Tibial nerve (tissue), 4 donors: Measurements from ENCODE around the gene TAX1BP1. TPM values are rescaled to one million over a fixed set of nuclear protein-coding genes. Genes with fewer than 3 reads are reported as not detected.

ENCODE experiments used
- DNase-seq, 2 donors: peaks; one replicate each; pipeline ENCODE4 v3.0.0-alpha.2; 2019; ENCODE audit warnings: low spot score in 2 of 2
- H3K27ac ChIP-seq, 4 donors: fragments of 200-600 bp; sonication (generic) in 3 of 4; one replicate each; pipeline ENCODE4 v1.5.1; 2017 to 2019; ENCODE audit warnings: mild to moderate bottlenecking in 1 of 4
- H3K27me3 ChIP-seq, 2 donors: fragments of 200-600 bp; sonication (generic) in 1 of 2; one replicate each; pipeline versions ENCODE4 v1.5.1 to v1.6.0; 2017 to 2019
- H3K36me3 ChIP-seq, 3 donors: fragments of 200-600 bp; sonication (generic); one replicate each; pipeline ENCODE4 v1.5.1; 2018 to 2019
- H3K4me1 ChIP-seq, 4 donors: fragments of 200-600 bp; sonication (generic) in 3 of 4; one replicate each; pipeline ENCODE4 v1.5.1; 2017 to 2019
- H3K4me3 ChIP-seq, 4 donors: fragments of 200-600 bp; sonication (generic) in 3 of 4; one replicate each; pipeline ENCODE4 v1.5.1; 2017 to 2019; ENCODE audit warnings: mild to moderate bottlenecking in 1 of 4, moderate library complexity in 1 of 4
- H3K9me3 ChIP-seq, 4 donors: fragments of 200-600 bp; sonication (generic) in 3 of 4; one replicate each; pipeline ENCODE4 v1.5.1; 2017 to 2019
- EP300 ChIP-seq, 2 donors: sonication (generic); formaldehyde crosslinking; IDR thresholded peaks; one replicate each; pipeline ENCODE4 v1.6.1; 2017; ENCODE audit warnings: antibody characterized with exemption in 2 of 2, mild to moderate bottlenecking in 1 of 2
- POLR2A ChIP-seq, 2 donors: fragments of 450-650 bp; IDR thresholded peaks; one replicate each; pipeline ENCODE4 v1.6.1; 2017; ENCODE audit warnings: antibody characterized with exemption in 2 of 2, mild to moderate bottlenecking in 2 of 2, moderate library complexity in 2 of 2
- WGBS, 2 donors: methylation state at CpG; one replicate each; pipeline ENCODE4 v1.1.5; 2018; 5-methylcytosine and 5-hydroxymethylcytosine counted together
- total RNA-seq, 4 donors: library from RNA; depleted of rRNA; stranded (reverse); fragments of >200 nt; gene quantifications; one replicate each; pipeline ENCODE4 v1.1.0, GENCODE V29; 2016
- TF ChIP-seq, protein P1 (sequence below), 5 experiments: fragments of 200-600 bp in 3 of 5; fragments of 450-650 bp in 2 of 5; sonication (generic) in 3 of 5; IDR thresholded peaks; one replicate each; pipeline ENCODE4 v1.5.1; 2016 to 2019; ENCODE audit warnings: antibody characterized with exemption in 5 of 5, mild to moderate bottlenecking in 3 of 5, moderate library complexity in 2 of 5

TAX1BP1 gene
- total RNA-seq, 4 donors from 2014 or later: 52.8 to 89.6 (median 71.8) TPM

DNA sequence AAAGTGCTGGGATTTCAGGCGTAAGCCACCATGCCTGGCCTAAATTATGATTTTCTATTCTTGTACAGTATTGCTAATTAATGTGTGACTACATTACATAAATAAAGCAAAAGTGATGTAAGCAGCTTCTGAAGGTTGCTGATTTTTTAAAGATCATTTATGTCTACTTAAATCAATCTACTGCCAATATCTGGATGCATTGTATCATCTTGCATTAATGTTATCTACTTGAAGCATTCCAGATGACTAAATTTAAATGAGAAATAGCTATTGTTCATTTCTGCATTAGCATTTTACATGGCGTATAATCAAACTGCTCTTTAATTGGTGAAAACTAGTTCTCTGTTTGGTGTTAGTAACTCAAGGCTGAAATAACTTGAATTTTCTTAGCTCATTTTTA, 40.2 kb upstream of the TAX1BP1 start:
- no peak overlapping the region for H3K27ac ChIP-seq
- H3K27me3 ChIP-seq: no peaks in the 10 kb centered on the region
- no peaks in the 10 kb centered on the region for H3K9me3 ChIP-seq
- no peak for DNase-seq
- no peak overlapping the region for H3K4me3 ChIP-seq
- TF ChIP-seq EP300 (IDR thresholded peaks at IDR 0.05) (no peak), POLR2A (IDR thresholded peaks at IDR 0.05) (no peak)
- TF ChIP-seq, protein P1, sequence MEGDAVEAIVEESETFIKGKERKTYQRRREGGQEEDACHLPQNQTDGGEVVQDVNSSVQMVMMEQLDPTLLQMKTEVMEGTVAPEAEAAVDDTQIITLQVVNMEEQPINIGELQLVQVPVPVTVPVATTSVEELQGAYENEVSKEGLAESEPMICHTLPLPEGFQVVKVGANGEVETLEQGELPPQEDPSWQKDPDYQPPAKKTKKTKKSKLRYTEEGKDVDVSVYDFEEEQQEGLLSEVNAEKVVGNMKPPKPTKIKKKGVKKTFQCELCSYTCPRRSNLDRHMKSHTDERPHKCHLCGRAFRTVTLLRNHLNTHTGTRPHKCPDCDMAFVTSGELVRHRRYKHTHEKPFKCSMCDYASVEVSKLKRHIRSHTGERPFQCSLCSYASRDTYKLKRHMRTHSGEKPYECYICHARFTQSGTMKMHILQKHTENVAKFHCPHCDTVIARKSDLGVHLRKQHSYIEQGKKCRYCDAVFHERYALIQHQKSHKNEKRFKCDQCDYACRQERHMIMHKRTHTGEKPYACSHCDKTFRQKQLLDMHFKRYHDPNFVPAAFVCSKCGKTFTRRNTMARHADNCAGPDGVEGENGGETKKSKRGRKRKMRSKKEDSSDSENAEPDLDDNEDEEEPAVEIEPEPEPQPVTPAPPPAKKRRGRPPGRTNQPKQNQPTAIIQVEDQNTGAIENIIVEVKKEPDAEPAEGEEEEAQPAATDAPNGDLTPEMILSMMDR (IDR thresholded peaks at IDR 0.05): no peak
- 84 to 88% methylated on average over 2 of the region's 2 CpGs for WGBS, 2 donors
- H3K4me1 ChIP-seq: no peaks in the 10 kb centered on the region
- H3K36me3 ChIP-seq: no peaks in the 10 kb centered on the region

DNA sequence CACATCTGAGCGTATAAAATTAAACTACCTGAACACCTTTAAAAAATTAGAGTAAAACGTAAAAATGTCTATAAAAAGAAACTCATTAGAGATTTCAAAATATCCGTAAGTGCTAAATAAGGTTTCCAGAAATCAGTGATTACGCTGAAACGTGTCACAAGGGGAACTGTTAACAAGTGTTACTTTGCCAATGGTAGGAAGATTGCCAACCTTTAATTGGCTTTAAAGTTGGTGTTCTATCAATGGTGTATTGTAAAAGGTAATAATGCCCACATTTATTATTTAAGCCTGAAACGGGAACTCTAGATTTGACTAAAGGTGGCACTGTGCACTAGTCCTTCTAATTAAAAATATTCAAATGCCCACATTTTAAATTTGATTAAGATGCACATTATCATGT, 39.5 kb upstream of the TAX1BP1 start:
- WGBS, 2 donors: 52 to 56% methylated on average over 6 of the region's 6 CpGs
- no peak overlapping the region for H3K4me3 ChIP-seq
- no peaks in the 10 kb centered on the region for H3K9me3 ChIP-seq
- H3K4me1 ChIP-seq: no peaks in the 10 kb centered on the region
- H3K36me3 ChIP-seq: no peaks in the 10 kb centered on the region
- no peak for DNase-seq
- H3K27ac ChIP-seq: no peak overlapping the region
- TF ChIP-seq EP300 (IDR thresholded peaks at IDR 0.05): no peak
- TF ChIP-seq POLR2A (IDR thresholded peaks at IDR 0.05): no peak
- TF ChIP-seq, protein P1 (IDR thresholded peaks at IDR 0.05): no peak
- H3K27me3 ChIP-seq: no peaks in the 10 kb centered on the region

GRCh38 chr7:27703181-27703580, 36.8 kb upstream of the TAX1BP1 start:
- WGBS, 2 donors: 82 to 96% methylated on average over 1 of the region's 1 CpG
- no peaks in the 10 kb centered on the region for H3K9me3 ChIP-seq
- no peak for TF ChIP-seq POLR2A (IDR thresholded peaks at IDR 0.05)
- no peak for TF ChIP-seq EP300 (IDR thresholded peaks at IDR 0.05)
- TF ChIP-seq, protein P1 (IDR thresholded peaks at IDR 0.05): no peak
- H3K36me3 ChIP-seq: no peaks in the 10 kb centered on the region
- no peaks in the 10 kb centered on the region for H3K4me1 ChIP-seq
- H3K27me3 ChIP-seq: no peaks in the 10 kb centered on the region
- no peak overlapping the region for H3K27ac ChIP-seq
- no peak overlapping the region for H3K4me3 ChIP-seq
- no peak for DNase-seq

DNA sequence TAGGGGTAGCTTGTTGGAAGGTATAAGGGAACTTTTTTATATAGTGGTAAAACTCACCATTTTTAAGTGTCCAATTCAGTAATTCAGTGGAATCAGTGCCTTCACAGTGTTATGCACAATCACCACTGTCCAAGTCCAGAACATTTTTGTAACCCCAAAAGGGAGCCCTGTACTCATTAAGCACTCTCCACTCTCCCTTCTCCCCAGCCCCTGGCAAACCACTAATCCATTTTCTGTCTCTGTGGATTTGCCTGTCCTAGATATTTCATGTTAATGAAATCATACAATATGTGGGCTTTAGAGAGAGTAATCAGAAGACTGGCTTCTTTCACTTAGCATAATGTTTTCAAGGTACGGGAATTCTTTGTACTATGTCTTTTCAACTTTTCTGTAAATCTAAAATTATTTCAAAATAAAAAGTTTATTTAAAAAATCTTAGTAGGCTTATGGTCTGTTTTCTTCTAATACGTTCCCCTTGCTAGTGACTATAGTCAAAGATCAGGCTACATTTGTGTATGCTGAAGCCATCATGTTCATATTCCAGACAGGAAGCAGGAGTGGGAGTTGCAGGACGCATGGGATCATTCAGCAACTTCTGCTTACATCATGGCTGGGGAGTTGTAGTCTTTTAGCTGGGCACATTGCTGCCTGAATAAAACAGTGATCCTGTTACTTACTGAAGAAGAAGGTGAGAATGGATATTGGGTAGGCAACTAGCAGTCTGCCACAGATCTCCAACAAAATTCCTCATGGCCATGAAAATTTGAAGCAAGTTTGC, 35.4 kb upstream of the TAX1BP1 start:
- no peak for DNase-seq
- TF ChIP-seq POLR2A (IDR thresholded peaks at IDR 0.05): no peak
- TF ChIP-seq, protein P1 (IDR thresholded peaks at IDR 0.05): no peak
- TF ChIP-seq EP300 (IDR thresholded peaks at IDR 0.05): no peak
- Histone ChIP-seq H3K27ac (no peak overlapping the region), H3K36me3 (no peaks in the 10 kb centered on the region), H3K4me3 (no peak overlapping the region), H3K9me3 (no peaks in the 10 kb centered on the region), H3K27me3 (no peaks in the 10 kb centered on the region), H3K4me1 (no peaks in the 10 kb centered on the region)
- 58 to 61% methylated on average over 3 of the region's 3 CpGs for WGBS, 2 donors

GRCh38 chr7:27705200-27705594, 34.8 kb upstream of the TAX1BP1 start:
- TF ChIP-seq, protein P1 (IDR thresholded peaks at IDR 0.05): no peak
- TF ChIP-seq EP300 (IDR thresholded peaks at IDR 0.05) (no peak), POLR2A (IDR thresholded peaks at IDR 0.05) (no peak)
- no peaks in the 10 kb centered on the region for H3K36me3 ChIP-seq
- H3K9me3 ChIP-seq: no peaks in the 10 kb centered on the region
- no peaks in the 10 kb centered on the region for H3K27me3 ChIP-seq
- H3K27ac ChIP-seq: no peak overlapping the region
- WGBS, 2 donors: 79 to 82% methylated on average over 2 of the region's 2 CpGs
- H3K4me3 ChIP-seq: no peak overlapping the region
- no peak for DNase-seq
- no peaks in the 10 kb centered on the region for H3K4me1 ChIP-seq
